Measurements from ENCODE around the gene NKX2-2.

Gene NKX2-2

GRCh38 chr20:21513881-21514540 lies at the start of gene NKX2-2:
TSS of gene NKX2-2 (minus strand) at chr20:21514064. CDS start at chr20:21513669, 395 bp downstream.
- no peak for DNase-seq

DNA sequence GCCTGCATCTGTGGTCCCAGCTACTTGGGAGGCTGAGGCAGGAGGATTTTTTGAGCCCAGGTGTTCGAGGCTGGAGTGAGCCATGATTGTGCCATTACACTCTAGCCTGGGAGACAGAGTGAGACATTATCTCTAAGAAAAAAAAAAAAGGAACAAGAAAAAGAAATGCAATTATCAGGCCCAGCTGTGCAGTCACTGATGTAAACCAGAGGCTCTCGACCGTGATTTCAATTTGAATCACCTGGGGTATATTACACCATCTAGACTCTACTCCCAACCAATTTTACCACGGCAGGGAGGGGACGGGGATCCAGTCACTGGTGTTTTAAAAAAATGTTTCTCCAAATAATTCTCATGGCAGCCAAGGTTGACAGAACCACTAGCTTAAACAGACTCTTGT lies 48.8 kb upstream of the NKX2-2 start:
- DNase-seq, result no peak

- no peak for DNase-seq
Observed at GRCh38 chr20:21559305-21559704, 45.4 kb upstream of the NKX2-2 start.

- no peak for DNase-seq
Observed at GRCh38 chr20:21557241-21558020, 43.6 kb upstream of the NKX2-2 start.

DNA sequence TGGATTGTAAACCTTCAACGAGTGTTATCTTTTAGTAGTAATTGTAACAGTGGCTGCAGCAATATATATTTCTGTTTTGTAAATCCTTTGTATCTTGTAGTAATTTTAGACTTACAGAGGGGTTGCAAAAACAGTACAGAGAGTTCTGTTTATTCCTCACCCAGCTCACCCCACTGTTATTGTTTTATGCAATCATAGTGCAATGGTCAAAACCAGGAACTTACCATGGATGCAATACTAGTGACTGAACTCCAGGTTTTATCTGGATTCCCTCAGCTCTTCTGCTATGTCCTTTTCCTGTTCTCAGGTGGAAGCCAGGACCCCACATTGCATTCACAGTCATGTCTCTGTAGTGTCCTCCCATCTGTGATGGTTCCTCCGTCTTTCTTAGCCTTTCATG lies 42.5 kb upstream of the NKX2-2 start:
- no peak for DNase-seq

DNA sequence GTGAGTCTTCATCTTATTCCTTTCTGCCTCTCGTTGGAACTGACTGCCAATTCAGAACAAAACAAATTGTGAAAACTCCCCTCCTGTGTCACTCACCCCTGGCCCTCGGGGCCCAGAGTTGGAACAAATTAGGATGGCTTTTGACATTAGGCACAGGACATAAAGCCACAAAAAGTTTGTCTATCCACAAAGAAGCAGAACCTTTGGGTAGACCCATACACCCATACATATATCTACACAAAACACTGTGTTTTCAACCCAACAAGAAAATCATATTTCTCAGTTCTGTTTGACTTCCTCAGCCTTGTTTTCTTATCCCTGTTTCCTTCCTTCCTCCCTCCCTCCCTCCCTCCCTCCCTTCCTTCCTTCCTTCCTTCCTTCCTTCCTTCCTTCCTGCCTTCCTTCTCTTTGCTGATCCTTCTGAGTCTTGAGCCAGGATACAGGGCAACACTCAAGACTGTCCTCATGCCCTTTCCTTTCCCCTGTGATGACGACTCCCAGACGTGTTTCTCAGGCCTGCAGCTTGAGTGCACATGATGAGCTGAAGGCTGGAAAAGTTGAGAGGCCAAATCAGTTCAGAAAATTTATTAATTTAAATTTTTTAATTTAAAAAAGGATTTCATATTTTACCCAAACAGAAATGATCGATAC lies 41.7 kb upstream of the NKX2-2 start:
- no peak for DNase-seq

- DNase-seq, result no peak
Observed at GRCh38 chr20:21554985-21555384, 41.1 kb upstream of the NKX2-2 start.

GRCh38 chr20:21554376-21554890 lies 40.6 kb upstream of the NKX2-2 start:
- DNase-seq, result no peak

DNA sequence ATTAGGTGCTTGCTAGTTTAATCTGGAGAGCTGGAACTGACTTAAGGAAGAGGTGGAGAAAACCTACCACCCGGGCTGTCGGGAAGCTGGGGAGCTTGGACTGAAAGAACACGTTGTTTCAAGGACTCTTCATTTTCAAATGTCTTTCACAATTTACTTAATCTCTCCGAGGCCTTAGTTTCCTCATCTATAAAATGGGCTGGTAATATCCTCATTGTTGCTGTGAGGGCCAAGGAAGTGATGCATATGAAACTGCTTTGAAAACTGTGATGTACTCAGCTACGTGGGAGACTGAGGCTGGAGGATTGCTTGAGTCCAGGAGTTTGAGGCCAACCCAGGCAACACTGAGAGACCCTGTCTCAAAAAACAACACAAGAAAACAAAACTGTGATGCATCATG lies 36.7 kb upstream of the NKX2-2 start:
- DNase-seq, result no peak

- no peak for DNase-seq
Observed at GRCh38 chr20:21548390-21549035, 34.6 kb upstream of the NKX2-2 start.

- no peak for DNase-seq
Observed at GRCh38 chr20:21546355-21546754, 32.5 kb upstream of the NKX2-2 start.

DNA sequence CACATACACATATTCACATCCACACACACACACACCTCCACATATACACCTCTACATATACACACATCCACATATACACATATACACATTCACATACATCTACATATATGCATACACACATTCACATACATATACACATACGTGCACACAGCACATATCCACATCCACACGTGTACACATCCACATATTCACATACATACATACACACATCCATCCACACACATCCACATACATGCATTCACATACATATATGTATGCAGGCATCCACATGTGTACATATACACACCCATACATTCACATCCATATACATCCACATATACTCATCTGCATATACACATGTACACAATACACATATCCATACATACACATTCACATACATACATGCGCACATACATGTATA lies 25.6 kb upstream of the NKX2-2 start:
- no peak for DNase-seq

DNA sequence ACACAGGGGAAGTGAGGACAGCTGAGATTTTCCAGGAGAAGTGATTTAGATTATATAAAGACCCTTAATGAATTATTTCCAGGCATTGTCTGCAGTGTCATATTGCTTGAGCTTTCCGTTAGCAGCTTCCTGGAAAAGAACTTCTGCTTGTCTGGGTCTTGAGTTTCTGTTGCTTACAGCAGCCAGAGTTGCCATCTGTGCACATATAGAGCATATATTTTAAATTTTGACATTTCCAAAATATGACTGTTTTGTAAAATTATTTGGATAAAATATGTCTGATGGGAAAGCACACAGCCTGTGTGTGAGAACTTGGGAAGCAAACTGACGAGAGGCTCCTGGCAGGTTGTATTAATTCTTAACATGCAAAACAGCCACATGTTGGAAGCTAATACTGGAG lies 21.0 kb upstream of the NKX2-2 start:
- DNase-seq, result no peak

GRCh38 chr20:21534453-21534852 lies 20.6 kb upstream of the NKX2-2 start:
- no peak for DNase-seq

GRCh38 chr20:21529863-21530262 lies 16.0 kb upstream of the NKX2-2 start:
- no peak for DNase-seq

- DNase-seq, result no peak
Observed at GRCh38 chr20:21528870-21529269, 15.0 kb upstream of the NKX2-2 start.

DNA sequence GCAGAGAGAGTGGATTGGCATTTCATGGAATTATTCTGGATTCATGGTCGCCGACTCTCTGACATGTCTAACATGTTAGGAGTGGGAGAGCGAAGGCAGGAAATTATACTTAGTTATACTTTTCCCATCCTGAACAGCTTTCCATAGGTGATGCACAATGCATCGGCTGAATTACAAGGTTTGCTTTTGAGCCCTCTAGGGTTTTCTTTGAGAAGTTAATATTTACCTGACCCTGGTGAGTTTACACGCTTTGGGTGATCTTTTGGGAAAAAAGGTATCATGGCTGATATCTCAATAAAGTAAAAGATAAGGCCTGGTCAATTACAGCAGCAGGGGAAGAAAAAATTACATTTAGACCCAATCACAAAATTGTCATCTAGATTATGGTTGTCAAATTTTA lies 14.0 kb upstream of the NKX2-2 start:
- DNase-seq, result no peak

GRCh38 chr20:21526776-21527175 lies 12.9 kb upstream of the NKX2-2 start:
- no peak for DNase-seq

DNA sequence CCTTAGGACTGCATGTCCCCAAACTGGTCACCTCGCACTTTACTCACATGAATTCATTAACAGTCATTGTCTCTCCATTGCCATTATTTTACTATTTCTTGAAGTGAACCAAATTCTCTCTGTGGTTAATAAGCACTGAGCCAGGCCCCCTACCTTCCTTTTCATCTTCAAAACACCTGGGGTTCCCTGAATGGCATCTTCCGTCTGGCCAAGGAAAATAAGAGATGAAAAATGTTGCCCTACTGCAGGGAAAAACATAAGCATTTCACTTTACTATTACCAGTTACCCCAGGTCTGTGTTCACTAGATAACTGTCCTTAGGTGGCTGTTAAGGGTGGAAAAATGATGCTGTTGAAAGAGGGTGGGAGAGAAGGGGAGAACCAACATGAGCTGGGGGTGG lies 10.0 kb upstream of the NKX2-2 start:
- no peak for DNase-seq

- DNase-seq, result no peak
Observed at GRCh38 chr20:21523281-21523868, 9.5 kb upstream of the NKX2-2 start.

DNA sequence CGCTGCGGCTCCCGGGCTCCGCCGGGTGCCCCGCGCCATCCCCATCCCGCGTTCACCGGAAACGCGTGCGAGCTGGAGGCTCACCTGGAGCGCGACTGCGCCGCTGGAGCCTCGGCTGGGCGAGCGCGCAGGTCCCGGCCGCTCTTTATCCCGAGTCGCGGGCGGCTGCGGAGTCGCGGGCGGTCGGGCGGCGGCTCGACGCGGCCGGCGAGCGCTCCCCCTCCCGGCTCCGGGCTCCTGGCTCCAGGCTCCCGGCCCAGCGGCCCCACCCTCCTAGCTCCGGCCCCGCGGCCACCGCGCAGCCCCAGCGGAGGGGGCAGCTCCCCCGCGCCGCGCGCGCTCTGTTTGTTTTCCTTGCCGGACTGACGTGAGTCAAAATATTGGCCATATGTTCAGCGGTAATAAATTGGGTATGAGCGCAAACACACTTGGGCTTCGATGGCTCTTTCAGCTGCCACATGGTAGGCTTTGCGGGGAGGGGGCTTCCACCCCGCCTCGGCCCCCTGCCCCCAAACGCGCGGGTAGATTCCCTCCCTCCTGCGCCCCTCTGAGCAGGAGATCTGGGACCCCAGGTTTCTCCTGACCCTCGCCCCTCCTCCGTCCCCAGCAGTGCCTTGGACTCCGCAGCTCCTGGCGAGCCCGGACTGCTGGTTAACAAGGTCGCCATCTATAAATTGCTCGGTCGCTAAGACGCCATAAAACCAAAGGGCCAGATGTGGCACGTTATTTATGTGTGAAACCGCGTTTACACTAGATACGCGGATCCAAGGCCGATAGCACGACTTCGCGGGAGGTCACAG lies 8.8 kb upstream of the NKX2-2 start:
- no peak for DNase-seq

All from activated T-cell treated with anti-CD3 and anti-CD28 coated beads for 4 hours (primary cell).